HS-5 (cell line): ENCODE data around the gene TRMT2A.

Experiments
- DNase-seq: peaks from one replicate; pipeline ENCODE4 v3.0.0-alpha.2; 2012; ENCODE audit warnings: low read depth

TRMT2A gene

GRCh38 chr22:20132686-20133246 lies 15.7 kb upstream of the TRMT2A start:
- DNase-seq, result no peak

- DNase-seq, result no peak
These were observed 15.0 kb upstream of the TRMT2A start for GRCh38 chr22:20131859-20132685.

- DNase-seq, result no peak
These were observed 14.5 kb upstream of the TRMT2A start, which contains the start of gene ZDHHC8 for GRCh38 chr22:20131597-20131858. Gene ZDHHC8 (plus strand): TSS chr22:20131804. CDS start chr22:20131948, 144 bp downstream.

- no peak for DNase-seq
These were observed 13.9 kb upstream of the TRMT2A start for GRCh38 chr22:20130731-20131596.

- no peak for DNase-seq
These were observed 13.3 kb upstream of the TRMT2A start for GRCh38 chr22:20130319-20130718.

GRCh38 chr22:20129747-20130014 lies 12.7 kb upstream of the TRMT2A start:
- no peak for DNase-seq

- DNase-seq, result no peak
These were observed 12.1 kb upstream of the TRMT2A start for GRCh38 chr22:20128902-20129746.

- no peak for DNase-seq
These were observed 11.5 kb upstream of the TRMT2A start for GRCh38 chr22:20128619-20128901.

- no peak for DNase-seq
These were observed 11.0 kb upstream of the TRMT2A start for GRCh38 chr22:20127869-20128618.

GRCh38 chr22:20127318-20127868 lies 10.4 kb upstream of the TRMT2A start:
- no peak for DNase-seq

- DNase-seq, result no peak
These were observed 9.4 kb upstream of the TRMT2A start for GRCh38 chr22:20126284-20127029.

- DNase-seq, result no peak
These were observed 8.5 kb upstream of the TRMT2A start for GRCh38 chr22:20125201-20126174.

- no peak for DNase-seq
These were observed 7.2 kb upstream of the TRMT2A start for GRCh38 chr22:20124083-20124787.

- DNase-seq, result no peak
These were observed 6.5 kb upstream of the TRMT2A start for GRCh38 chr22:20123366-20124082.

- DNase-seq, result no peak
These were observed 4.9 kb upstream of the TRMT2A start for GRCh38 chr22:20121856-20122415.

- no peak for DNase-seq
These were observed 1.4 kb upstream of the TRMT2A start for GRCh38 chr22:20118300-20119020.

- DNase-seq, result no peak
These were observed 740 bp upstream of the TRMT2A start for GRCh38 chr22:20117633-20118299.
